GM12874 (cell line): ENCODE results near the gene ANKH.

ENCODE experiments used
- CTCF ChIP-seq: IDR thresholded peaks from 2 replicates; pipeline ENCODE4 v1.5.1; 2011; ENCODE audit warnings: low read depth, mild to moderate bottlenecking, control low read depth, low read length, moderate library complexity; ENCODE audit not compliant: insufficient read depth

The ANKH gene

GRCh38 chr5:14757850-14758249, 113.7 kb downstream of the ANKH start:
- TF ChIP-seq CTCF, result no peak

- TF ChIP-seq CTCF, result no peak
Observed at GRCh38 chr5:14756478-14756877, 115.1 kb downstream of the ANKH start.

GRCh38 chr5:14753947-14754346, 117.6 kb downstream of the ANKH start:
- no peak for TF ChIP-seq CTCF

- TF ChIP-seq CTCF, result no peak
Observed at GRCh38 chr5:14753292-14753691, 118.3 kb downstream of the ANKH start.

GRCh38 chr5:14752497-14753071, 119.0 kb downstream of the ANKH start:
- TF ChIP-seq CTCF, result no peak

- TF ChIP-seq CTCF, result no peak
Observed at GRCh38 chr5:14750712-14751111, 120.9 kb downstream of the ANKH start.

GRCh38 chr5:14749579-14750101, 121.9 kb downstream of the ANKH start:
- TF ChIP-seq CTCF, result no peak
